ENCODE results near the gene HPSE2. TPM values are rescaled to one million over a fixed set of nuclear protein-coding genes. Genes with fewer than 3 reads are reported as not detected.
"Not testable (repeated sequence)": the region's sequence is repeated elsewhere in the genome, so short reads cannot be mapped to it uniquely, and the experiment has no call there.

The HPSE2 gene
- total RNA-seq, 2 experiments from 2014 or later: not detected

- no peak overlapping the region for H3K4me3 Mint-ChIP-seq
- H3K27ac Mint-ChIP-seq: no peak overlapping the region
- ChIA-PET CTCF (no interaction called here), POLR2A (no interaction called here)
- H3K27me3 Mint-ChIP-seq: no peaks in the 10 kb centered on the region
- no peaks in the 10 kb centered on the region for H3K4me1 Mint-ChIP-seq
- ATAC-seq (no peak), DNase-seq (no peak)
- H3K9me3 Mint-ChIP-seq (ENCODE audit: low read depth): peaks cover 16% of the 10 kb centered on the region
- no peaks in the 10 kb centered on the region for H3K36me3 Mint-ChIP-seq (ENCODE audit: low read depth)
- intact Hi-C loops (cut with DNase I, micrococcal nuclease): no loop called here
These were observed 233.3 kb downstream of the HPSE2 start for GRCh38 chr10:99002392-99002791.

- ATAC-seq (no peak), DNase-seq (no peak)
- no peaks in the 10 kb centered on the region for H3K36me3 Mint-ChIP-seq (ENCODE audit: low read depth)
- CTCF ChIA-PET: no interaction called here
- no peaks in the 10 kb centered on the region for H3K27me3 Mint-ChIP-seq
- H3K4me3 Mint-ChIP-seq: no peak overlapping the region
- no peaks in the 10 kb centered on the region for H3K9me3 Mint-ChIP-seq (ENCODE audit: low read depth)
- POLR2A ChIA-PET: no interaction called here
- no peak overlapping the region for H3K27ac Mint-ChIP-seq
- H3K4me1 Mint-ChIP-seq: no peaks in the 10 kb centered on the region
- intact Hi-C loops (cut with DNase I, micrococcal nuclease): no loop called here
These were observed 238.1 kb downstream of the HPSE2 start for GRCh38 chr10:98997596-98997995.

GRCh38 chr10:98994030-98994429 is 241.6 kb downstream of the HPSE2 start:
- ATAC-seq: no peak
- POLR2A ChIA-PET: no interaction called here
- DNase-seq: no peak
- CTCF ChIA-PET: no interaction called here
- Mint-ChIP-seq H3K4me1 (no peaks in the 10 kb centered on the region), H3K9me3 (ENCODE audit: low read depth) (no peaks in the 10 kb centered on the region), H3K36me3 (ENCODE audit: low read depth) (no peaks in the 10 kb centered on the region), H3K27ac (no peak overlapping the region), H3K27me3 (no peaks in the 10 kb centered on the region), H3K4me3 (no peak overlapping the region)
- intact Hi-C loops (cut with DNase I, micrococcal nuclease): no loop called here

- H3K27ac Mint-ChIP-seq; POLR2A ChIA-PET; H3K4me1 Mint-ChIP-seq; intact Hi-C loops (cut with DNase I, micrococcal nuclease); DNase-seq; H3K36me3 Mint-ChIP-seq (ENCODE audit: low read depth); CTCF ChIA-PET; H3K27me3 Mint-ChIP-seq; H3K9me3 Mint-ChIP-seq (ENCODE audit: low read depth); ATAC-seq; H3K4me3 Mint-ChIP-seq: not testable (repeated sequence)
These were observed 251.9 kb downstream of the HPSE2 start for GRCh38 chr10:98983751-98984150.

GRCh38 chr10:98980353-98980752 is 255.3 kb downstream of the HPSE2 start:
- DNase-seq: no peak
- no peak for ATAC-seq
- no peak overlapping the region for H3K4me3 Mint-ChIP-seq
- H3K4me1 Mint-ChIP-seq: no peaks in the 10 kb centered on the region
- H3K9me3 Mint-ChIP-seq (ENCODE audit: low read depth): no peaks in the 10 kb centered on the region
- ChIA-PET CTCF (no interaction called here), POLR2A (no interaction called here)
- no peaks in the 10 kb centered on the region for H3K36me3 Mint-ChIP-seq (ENCODE audit: low read depth)
- H3K27ac Mint-ChIP-seq: no peak overlapping the region
- intact Hi-C loops (cut with DNase I, micrococcal nuclease): no loop called here
- H3K27me3 Mint-ChIP-seq: no peaks in the 10 kb centered on the region

GRCh38 chr10:98971464-98971863 is 264.2 kb downstream of the HPSE2 start:
- no peak for DNase-seq
- intact Hi-C loops (cut with DNase I, micrococcal nuclease): no loop called here
- no peak overlapping the region for H3K4me3 Mint-ChIP-seq
- H3K4me1 Mint-ChIP-seq: no peaks in the 10 kb centered on the region
- no peaks in the 10 kb centered on the region for H3K27me3 Mint-ChIP-seq
- H3K27ac Mint-ChIP-seq: no peak overlapping the region
- ATAC-seq: no peak
- no peaks in the 10 kb centered on the region for H3K36me3 Mint-ChIP-seq (ENCODE audit: low read depth)
- H3K9me3 Mint-ChIP-seq (ENCODE audit: low read depth): no peaks in the 10 kb centered on the region
- ChIA-PET POLR2A (no interaction called here), CTCF (interaction anchor here (0.8 kb wide), 1 partner anchor 467 kb away, joined by 3 read pairs; no protein-coding TSS in a partner anchor)

- intact Hi-C loops (cut with DNase I, micrococcal nuclease): no loop called here
- Mint-ChIP-seq H3K27ac (no peak overlapping the region), H3K36me3 (ENCODE audit: low read depth) (no peaks in the 10 kb centered on the region), H3K4me3 (no peak overlapping the region), H3K27me3 (no peaks in the 10 kb centered on the region), H3K9me3 (ENCODE audit: low read depth) (no peaks in the 10 kb centered on the region), H3K4me1 (no peaks in the 10 kb centered on the region)
- no peak for ATAC-seq
- DNase-seq: no peak
- ChIA-PET CTCF (no interaction called here), POLR2A (no interaction called here)
These were observed 268.1 kb downstream of the HPSE2 start for GRCh38 chr10:98967601-98968000.

- H3K27ac Mint-ChIP-seq: no peak overlapping the region
- H3K4me3 Mint-ChIP-seq: no peak overlapping the region
- intact Hi-C loops (cut with DNase I, micrococcal nuclease): no loop called here
- ChIA-PET CTCF (no interaction called here), POLR2A (no interaction called here)
- DNase-seq (no peak), ATAC-seq (no peak)
- no peaks in the 10 kb centered on the region for H3K9me3 Mint-ChIP-seq (ENCODE audit: low read depth)
- H3K36me3 Mint-ChIP-seq (ENCODE audit: low read depth): no peaks in the 10 kb centered on the region
- no peaks in the 10 kb centered on the region for H3K27me3 Mint-ChIP-seq
- H3K4me1 Mint-ChIP-seq: no peaks in the 10 kb centered on the region
These were observed 272.0 kb downstream of the HPSE2 start for GRCh38 chr10:98963608-98964007.

- ATAC-seq (no peak), DNase-seq (no peak)
- intact Hi-C loops (cut with DNase I, micrococcal nuclease): loop anchor here in 1 of 2 experiments (5.0 kb wide), 1 partner anchor 37 kb away; no protein-coding TSS in a partner anchor
- Mint-ChIP-seq H3K9me3 (ENCODE audit: low read depth) (no peaks in the 10 kb centered on the region), H3K4me3 (no peak overlapping the region), H3K27ac (no peak overlapping the region), H3K27me3 (no peaks in the 10 kb centered on the region), H3K4me1 (no peaks in the 10 kb centered on the region), H3K36me3 (ENCODE audit: low read depth) (no peaks in the 10 kb centered on the region)
- ChIA-PET POLR2A (no interaction called here), CTCF (no interaction called here)
These were observed 276.3 kb downstream of the HPSE2 start for GRCh38 chr10:98959379-98959778.

- peaks cover 2% of the 10 kb centered on the region for H3K9me3 Mint-ChIP-seq (ENCODE audit: low read depth)
- POLR2A ChIA-PET: no interaction called here
- no peaks in the 10 kb centered on the region for H3K4me1 Mint-ChIP-seq
- intact Hi-C loops (cut with DNase I, micrococcal nuclease): loop anchor here in 1 of 2 experiments (5.0 kb wide), 1 partner anchor 36 kb away; no protein-coding TSS in a partner anchor
- no peaks in the 10 kb centered on the region for H3K36me3 Mint-ChIP-seq (ENCODE audit: low read depth)
- no peak overlapping the region for H3K27ac Mint-ChIP-seq
- H3K27me3 Mint-ChIP-seq: no peaks in the 10 kb centered on the region
- no peak for ATAC-seq
- H3K4me3 Mint-ChIP-seq: no peak overlapping the region
- DNase-seq: no peak
- CTCF ChIA-PET: no interaction called here
These were observed 277.9 kb downstream of the HPSE2 start for GRCh38 chr10:98957801-98958200.

- ChIA-PET CTCF (no interaction called here), POLR2A (no interaction called here)
- ATAC-seq: no peak
- H3K27me3 Mint-ChIP-seq: no peaks in the 10 kb centered on the region
- peaks cover 2% of the 10 kb centered on the region for H3K9me3 Mint-ChIP-seq (ENCODE audit: low read depth)
- no peak overlapping the region for H3K27ac Mint-ChIP-seq
- no peak for DNase-seq
- H3K4me3 Mint-ChIP-seq: no peak overlapping the region
- intact Hi-C loops (cut with DNase I, micrococcal nuclease): loop anchor here in 1 of 2 experiments (5.0 kb wide), 1 partner anchor 34 kb away; no protein-coding TSS in a partner anchor
- no peaks in the 10 kb centered on the region for H3K36me3 Mint-ChIP-seq (ENCODE audit: low read depth)
- H3K4me1 Mint-ChIP-seq: no peaks in the 10 kb centered on the region
These were observed 278.9 kb downstream of the HPSE2 start for GRCh38 chr10:98956576-98957260.

GRCh38 chr10:98953251-98953650 is 282.4 kb downstream of the HPSE2 start:
- Mint-ChIP-seq H3K4me3 (no peak overlapping the region), H3K27ac (no peak overlapping the region), H3K27me3 (no peaks in the 10 kb centered on the region), H3K9me3 (ENCODE audit: low read depth) (peaks cover 2% of the 10 kb centered on the region), H3K36me3 (ENCODE audit: low read depth) (no peaks in the 10 kb centered on the region), H3K4me1 (no peaks in the 10 kb centered on the region)
- ATAC-seq (no peak), DNase-seq (no peak)
- POLR2A ChIA-PET: no interaction called here
- CTCF ChIA-PET: no interaction called here
- intact Hi-C loops (cut with DNase I, micrococcal nuclease): loop anchor here in 1 of 2 experiments (5.0 kb wide), 1 partner anchor 41 kb away; no protein-coding TSS in a partner anchor
